ENCODE measurements around the gene ABLIM1.

ABLIM1 gene

DNA sequence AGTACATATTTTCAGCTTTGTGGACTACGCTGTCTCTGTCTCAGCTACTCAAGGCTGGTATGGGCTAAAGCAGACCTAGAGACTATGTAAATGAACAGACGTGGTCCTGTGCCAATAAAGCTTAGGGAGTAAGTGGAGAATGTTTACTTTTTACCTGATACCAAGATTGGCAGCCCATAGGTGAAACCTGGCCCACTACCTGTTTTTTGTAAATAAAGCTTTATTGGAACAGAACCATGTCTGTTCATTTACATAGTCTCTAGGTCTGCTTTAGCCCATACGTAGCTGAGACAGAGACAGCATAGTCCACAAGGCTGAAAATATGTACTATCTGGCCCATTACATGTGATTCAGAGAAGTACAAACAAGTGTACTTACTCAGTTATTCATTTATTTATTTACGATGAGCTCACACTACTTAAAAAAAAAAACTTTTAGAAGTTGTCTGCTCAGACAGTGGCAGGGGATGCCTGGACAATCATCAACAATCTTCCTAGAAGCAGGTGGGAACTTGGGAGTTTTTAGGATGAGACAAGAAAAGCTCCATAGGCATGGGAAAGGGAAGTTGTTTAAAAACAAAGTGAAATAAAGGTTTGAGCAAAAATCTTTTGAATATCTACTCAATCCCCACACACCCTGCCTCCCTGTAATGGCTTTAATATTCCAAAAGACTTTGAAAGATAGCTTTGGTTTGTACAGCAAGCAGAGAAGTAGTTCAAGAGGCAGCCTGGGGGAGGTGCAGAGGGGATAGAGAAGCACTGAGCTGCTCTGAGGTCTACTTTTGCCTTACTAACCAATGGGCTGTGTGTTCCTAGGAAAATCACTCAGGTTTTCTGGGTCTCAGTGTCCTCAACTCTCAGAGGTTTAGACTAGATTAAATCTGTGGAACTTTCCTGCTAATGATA, 139.4 kb downstream of the ABLIM1 start:
- no peak for DNase-seq
- intact Hi-C loops (cut with DNase I): no loop called here

DNA sequence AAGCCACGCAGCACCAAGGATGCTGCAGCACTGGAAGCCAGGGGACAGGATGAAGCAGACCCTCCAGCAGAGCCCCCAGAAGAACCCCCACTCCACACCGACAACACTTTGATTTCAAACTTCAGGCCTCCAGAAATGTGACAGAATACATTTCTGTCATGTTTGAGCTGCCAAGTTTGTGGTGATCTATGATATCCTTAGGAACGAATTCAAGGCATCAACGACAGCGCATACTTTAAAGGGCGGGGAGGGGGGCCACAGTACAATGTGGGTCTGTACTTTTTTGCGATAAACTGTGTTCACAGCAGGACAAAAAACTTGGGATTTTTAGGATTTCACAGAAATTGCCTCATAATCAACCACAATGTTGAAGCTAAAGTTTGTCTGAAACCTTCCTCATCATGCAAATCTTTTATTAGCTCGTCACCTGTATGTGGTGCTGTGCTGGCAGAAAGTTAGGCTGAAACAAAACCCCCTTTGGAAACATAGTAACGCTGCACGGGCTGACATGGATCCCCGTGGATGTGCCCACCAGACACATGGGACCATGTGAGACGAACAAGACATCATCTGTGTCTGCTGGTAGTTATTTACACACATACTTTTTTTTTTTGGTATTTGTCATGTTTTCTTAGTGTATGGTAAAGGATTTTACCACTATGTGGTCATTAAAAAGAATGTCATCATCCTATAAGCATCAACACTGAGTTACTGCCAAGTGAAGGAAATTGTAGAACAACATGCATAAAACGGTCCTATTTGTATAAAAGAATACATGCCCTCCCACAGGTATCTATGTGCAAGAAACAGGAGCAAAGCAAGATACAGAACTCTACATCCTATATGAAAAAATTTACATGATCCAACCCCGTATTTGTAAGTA, 140.5 kb downstream of the ABLIM1 start:
- intact Hi-C loops (cut with DNase I): no loop called here
- no peak for DNase-seq

DNA sequence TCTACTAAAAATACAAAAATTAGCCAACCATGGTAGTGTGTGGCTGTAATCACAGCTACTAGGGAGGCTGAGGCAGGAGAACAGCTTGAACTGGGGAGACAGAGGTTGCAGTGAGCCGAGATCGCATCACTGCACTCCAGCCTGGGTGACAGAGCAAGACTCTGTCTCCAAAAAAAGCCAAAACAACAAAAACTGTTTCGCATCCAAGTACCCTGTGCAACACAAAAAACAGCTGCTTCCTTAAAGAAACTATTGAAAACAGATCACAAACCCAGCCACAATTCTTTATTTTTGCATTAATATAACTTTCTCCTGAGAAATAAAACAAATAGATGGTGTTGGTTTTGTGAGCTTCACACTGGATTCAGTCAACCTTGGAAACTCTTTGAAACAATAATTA, 141.7 kb downstream of the ABLIM1 start:
- intact Hi-C loops (cut with DNase I): no loop called here
- DNase-seq: no peak

DNA sequence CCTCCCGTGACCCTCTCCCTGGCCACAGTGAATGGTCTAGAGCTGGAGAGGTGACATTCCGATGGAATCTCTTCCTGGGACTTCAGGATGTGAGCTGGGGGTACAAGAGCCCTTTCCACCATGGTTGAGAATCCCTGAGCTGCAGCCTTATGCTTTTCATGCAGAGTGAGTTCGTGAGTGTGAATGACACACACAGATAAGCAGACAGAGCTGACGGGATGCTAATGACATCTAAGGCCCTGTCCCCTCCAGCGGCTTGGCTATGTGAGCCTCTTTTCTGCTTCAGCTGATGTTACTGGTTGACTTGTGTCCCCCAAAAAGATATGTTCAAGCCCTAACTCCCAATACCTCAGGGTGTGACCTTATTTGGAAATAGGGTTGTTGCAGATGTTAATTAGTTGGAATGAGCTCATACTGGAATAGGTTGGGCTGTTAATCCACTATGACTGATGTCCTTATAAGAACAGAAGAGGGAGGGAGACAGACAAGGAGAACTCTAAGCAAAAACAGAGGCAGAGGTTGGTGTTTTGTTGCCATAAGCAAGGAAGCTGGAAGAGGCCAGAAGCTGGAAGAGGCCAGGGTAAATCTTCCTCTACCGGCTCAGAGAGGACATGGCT, 142.7 kb downstream of the ABLIM1 start:
- DNase-seq: no peak
- intact Hi-C loops (cut with DNase I): no loop called here

DNA sequence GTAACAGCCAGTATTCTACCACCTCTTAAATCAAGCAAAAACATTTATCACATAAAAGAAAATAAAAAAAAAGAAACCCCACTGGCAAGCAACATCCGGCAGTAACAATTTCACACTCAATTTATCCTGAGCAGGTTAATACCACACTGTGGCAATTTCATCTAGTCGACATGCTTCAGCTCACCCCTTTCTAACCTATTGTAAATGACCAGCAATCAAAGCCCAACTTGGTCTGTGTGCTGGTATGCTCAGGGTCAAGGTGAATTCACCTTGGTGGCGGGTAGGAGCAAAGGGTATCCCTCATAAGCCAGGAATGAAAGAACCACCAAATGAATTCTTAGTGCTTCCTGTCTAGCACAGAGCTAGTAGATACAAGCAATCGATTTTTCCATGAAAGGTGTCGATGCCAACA, 144.7 kb downstream of the ABLIM1 start:
- intact Hi-C loops (cut with DNase I): no loop called here
- no peak for DNase-seq

DNA sequence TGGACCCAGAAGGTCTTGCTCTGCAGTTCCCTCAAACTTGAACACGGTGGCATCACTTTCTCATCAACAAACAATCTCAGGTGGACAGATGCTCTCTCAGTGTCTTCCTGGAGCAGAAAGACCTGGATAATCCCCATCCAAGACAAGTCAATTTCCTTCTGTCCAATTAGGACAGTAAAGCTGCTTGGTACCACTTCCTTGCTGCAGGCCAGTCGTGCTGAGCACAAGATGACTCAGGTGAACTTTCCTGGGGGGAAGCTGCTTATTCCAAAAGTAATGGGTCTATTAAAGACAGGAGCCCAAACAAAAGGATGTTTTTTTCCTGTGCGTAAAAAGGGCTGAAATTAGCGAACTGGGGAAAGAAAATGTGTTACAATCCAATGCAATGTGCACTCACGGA, 146.2 kb downstream of the ABLIM1 start:
- no peak for DNase-seq
- intact Hi-C loops (cut with DNase I): no loop called here

DNA sequence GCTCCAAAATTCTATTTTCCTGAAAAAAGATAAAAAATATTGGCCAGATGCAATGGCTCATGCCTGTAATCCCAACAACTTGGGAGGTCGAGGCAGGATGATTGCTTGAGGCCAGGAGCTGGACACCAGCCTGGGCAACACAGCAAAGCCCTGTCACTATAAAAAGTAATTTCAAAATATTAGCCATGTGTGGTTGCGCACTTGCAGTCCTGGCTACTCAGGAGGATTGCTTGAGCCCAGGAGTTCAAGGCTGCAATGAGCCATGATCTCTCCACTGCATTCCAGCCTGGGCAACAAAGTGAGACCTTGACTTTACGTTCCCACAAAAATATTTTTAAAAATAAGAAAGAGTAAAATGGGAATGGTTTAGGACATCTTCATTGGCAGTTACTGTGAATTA, 149.7 kb downstream of the ABLIM1 start:
- no peak for DNase-seq
- intact Hi-C loops (cut with DNase I): no loop called here

DNA sequence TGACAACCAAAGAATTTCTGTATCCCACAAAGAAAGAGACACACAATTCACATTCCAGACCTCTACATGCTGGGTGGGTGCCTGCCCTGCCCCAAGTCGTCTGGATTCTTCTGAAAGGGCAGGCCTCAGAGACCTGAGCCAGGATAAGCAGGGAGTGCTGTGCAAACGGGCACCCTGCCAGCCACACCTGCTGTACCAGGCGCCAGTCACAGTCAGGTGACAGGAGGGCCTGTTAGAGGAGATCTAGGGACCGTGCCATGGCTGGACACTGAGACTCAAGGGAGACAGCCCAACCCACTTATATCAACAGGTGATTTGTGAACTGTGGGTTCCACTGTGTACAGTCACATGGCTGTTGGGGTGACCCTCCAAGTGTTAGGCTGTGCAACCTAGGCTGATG, 150.6 kb downstream of the ABLIM1 start:
- intact Hi-C loops (cut with DNase I): no loop called here
- DNase-seq: no peak

DNA sequence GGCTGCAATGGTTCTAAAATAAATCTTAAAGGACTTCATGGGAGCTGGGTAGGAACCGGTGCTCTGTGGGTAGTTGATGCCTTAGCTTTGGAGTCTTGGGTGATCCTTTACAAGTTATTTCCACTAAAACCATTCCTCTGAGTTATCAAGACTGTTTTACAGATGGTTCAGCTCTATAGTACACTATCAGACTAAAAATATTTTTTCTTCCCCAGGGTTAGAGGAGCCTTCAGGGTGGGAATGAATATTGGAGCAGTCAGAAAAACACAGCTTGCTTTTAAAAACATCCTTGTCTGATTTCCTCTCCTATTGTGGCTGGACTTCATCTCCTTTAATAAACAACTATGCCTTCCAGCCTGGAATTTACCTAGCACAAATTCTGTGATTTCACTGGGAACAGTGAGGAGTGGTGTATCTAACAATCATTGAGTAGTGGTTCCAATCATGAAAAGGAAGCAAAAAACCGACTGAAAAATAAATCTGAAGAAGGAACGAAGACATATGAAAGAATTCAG, 151.1 kb downstream of the ABLIM1 start:
- intact Hi-C loops (cut with DNase I): no loop called here
- DNase-seq: no peak

DNA sequence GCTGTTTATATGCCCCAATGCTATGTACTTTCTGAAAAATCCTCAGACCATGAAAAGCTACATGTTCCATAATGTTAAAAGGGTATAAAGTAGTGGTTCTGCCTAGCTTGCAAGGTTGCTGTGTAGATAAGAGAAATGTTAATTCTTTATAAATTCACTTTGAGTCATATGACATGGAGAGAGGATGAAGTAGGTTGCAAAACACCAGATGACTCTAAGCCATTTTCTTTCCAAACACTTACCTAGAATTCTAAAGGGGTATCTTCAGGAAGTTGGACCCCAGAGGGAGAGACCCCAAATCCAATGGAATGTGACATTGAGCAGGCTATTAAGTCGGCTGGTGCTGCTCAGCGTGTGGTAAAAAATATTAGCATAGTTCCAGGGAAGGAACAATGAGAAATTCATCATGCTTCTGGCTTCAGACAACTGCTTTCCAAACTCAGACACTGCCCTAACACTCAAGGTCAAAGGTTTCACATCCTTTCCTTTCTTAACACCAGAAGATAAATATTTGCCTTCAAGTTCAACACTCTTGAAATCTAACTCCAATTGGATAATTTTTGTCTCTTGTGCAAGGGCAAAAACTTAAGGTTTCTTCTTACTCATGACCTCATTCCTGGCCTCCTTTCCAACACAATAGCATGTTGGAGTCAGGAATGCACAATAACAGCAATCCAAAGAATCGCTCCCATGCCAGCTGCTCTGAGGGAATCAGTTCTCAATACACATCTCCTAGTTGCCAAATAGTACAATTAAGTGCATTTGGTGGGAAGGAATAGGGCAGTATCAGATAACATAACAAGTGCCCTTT, 153.1 kb downstream of the ABLIM1 start:
- no peak for DNase-seq
- intact Hi-C loops (cut with DNase I): no loop called here

DNA sequence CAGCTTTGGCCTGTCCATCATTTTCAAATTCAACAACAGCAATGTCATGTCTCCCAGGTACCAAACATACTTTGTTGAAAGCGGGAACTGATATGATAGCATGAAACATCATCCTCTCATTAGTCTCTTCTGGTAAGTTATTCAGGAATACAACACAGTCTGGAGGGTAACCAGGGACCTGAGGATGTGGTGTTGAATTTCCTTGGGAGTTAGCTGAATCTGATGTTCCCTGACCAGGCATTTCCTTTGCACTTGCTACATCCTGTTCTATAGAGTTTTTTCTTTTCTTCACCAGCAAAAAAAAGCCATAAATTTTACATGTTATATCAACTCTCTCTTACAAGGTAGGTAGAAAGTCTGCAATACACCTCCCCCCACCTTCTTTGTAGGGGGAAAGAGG, 156.0 kb downstream of the ABLIM1 start:
- intact Hi-C loops (cut with DNase I): no loop called here

DNA sequence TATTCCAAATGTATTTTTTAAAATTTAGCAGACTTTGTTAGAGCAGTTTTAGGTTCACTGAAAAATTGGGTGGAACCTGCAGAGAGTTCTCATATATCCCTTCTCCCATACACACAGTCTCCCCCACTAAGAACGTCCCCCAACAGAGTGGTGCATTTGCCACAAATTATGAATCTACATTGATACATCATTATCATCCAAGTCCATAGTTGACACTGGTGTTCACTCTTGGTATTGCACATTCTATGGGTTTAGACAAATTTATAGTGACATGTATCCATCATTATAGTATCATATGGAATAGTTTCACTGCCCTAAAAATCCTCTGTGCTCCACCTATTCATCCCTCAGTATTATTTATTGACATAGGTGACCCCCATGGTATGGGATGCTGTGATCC, 156.4 kb downstream of the ABLIM1 start:
- no peak for DNase-seq
- intact Hi-C loops (cut with DNase I): no loop called here

More for the DNA sequence above, 156.0 kb downstream of the ABLIM1 start:
- DNase-seq: no peak

DNA sequence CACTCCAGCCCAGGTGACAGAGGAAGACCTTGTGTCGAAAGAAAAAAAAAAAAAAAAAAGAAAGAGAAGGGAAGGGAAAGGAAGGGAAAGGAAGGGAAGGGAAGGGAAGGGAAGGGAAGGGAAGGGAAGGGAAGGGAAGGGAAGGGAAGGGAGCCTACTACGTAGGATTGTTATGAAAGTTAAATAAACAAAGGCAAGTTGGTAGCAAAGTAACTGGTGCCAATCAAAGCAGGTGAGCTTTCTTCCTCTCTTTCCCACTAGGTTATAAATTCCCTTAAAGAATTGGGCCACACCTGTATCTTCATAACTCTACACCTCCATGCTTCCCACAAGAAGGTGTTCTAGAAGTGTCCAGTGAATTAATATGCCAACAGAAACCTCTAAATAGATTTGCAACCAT, 157.4 kb downstream of the ABLIM1 start:
- intact Hi-C loops (cut with DNase I): no loop called here
- DNase-seq: no peak

DNA sequence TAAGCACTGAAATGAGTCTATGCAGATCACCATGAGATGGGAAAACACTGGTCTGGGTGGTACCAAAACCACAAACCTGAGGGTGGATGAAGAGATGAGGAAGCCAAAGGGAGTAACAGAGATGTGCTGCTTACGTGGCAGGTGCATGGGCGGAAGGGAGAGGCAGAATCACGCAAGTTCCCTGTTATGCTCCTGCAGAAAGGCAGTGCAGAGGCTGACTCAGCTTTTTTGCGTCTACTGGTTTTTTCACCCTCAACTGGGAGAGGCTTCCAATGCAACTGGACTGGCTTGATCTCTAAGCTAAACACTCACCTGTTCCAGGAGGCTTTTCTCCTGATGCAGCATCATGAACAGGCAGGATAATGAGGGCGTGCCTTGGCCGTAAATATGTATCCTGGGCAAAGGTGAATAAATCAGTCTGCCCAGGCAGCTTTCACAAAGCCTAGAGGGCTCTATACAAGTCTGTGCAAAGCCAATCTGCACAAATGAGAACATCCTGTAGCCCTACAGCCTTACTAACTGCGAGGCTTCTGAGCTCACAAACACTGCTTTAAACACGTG, 158.4 kb downstream of the ABLIM1 start:
- intact Hi-C loops (cut with DNase I): no loop called here
- peak in 41 of 42 donors; percentile 20 to 88 (median 63) for DNase-seq

DNA sequence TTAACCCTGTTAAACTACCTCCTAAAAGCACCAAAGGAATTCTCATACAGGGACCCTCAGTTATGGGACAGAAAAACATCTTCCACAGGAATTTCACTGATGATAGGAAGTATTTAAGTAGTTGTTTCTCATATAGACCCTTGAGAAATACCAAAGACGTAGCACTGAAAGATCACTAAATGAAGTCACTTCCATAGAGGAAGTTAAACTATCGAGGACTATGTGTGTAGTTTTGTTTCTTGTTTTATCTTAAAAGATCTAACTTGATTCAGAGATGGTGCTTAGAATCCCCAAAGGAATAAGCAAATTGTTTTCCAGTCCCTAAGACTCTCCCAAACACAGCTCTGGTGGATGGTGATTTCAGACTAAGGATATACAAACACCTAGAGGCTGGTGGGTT, 159.0 kb downstream of the ABLIM1 start:
- intact Hi-C loops (cut with DNase I): no loop called here
- DNase-seq: no peak

DNA sequence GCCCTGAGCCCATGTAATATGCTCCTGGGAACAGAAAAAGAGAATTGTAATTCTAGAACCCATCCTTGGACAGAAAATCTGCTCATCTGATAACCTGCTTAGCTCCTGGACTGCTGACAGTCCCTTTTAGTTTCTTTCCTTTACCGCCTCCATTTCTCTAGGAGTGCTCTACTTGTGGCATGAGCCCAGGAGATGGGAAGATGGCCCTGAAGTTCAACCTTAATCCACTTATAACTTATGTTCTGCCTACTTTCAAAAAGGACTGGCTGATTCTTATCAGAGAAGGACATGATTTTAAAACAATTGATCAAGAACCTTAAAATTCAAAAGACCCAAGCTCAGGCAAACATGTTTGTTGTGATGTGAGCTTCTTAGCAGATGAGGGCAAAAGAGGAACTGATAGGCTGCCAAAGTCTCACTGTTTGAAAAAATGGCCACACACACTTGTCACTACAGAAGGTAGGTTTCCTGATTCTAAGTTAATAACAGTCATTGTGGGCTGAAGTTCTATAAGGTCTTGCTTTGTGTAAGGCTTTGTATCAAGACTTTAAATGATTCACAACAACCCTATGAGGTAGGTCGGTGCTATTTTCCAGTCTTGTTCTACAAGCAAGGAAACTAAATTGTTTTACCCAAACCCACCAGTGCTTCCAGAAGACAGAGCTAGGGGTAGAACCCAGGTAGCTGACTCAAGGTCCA, 159.5 kb downstream of the ABLIM1 start:
- intact Hi-C loops (cut with DNase I): no loop called here
- no peak for DNase-seq

DNA sequence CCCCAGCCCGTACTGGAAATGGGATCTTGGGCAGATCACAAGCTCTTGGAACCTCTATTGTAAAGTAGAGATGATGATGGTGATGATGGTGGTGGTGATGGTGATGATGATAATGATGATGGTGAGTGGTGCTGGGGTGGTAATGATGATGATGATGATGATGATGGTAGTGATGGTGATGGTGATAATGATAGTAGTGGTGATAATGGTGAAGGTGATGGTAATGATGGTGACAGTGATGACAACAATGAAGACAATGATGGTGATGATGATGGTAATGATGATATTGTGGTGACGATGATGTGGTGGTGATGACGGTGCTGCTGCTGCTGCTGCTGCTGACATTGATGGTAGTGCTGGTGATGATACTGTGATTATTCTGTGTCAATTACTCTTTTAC, 162.8 kb downstream of the ABLIM1 start:
- intact Hi-C loops (cut with DNase I): no loop called here
- no peak for DNase-seq
